ENCODE data around the gene AP4B1.

- no peak for TF ChIP-seq ZNF157 (tag by site-specific recombination; IDR thresholded peaks at IDR 0.05)
- no peak for TF ChIP-seq ATF2 (tag by site-specific recombination; IDR thresholded peaks at IDR 0.05; ENCODE audit: low read depth)
- no peak for TF ChIP-seq ZNF830 (tag by site-specific recombination; IDR thresholded peaks at IDR 0.05; ENCODE audit: low read depth)
- TF ChIP-seq ZBTB11 (tag by site-specific recombination; conservative IDR thresholded peaks at IDR 0.05; ENCODE audit: low read depth): no peak
- no peak for TF ChIP-seq CTCF (tag by site-specific recombination; IDR thresholded peaks at IDR 0.05)
- no peak for TF ChIP-seq ZNF404 (tag by site-specific recombination; IDR thresholded peaks at IDR 0.05)
These were observed 17.0 kb downstream of the AP4B1 start, which contains the start of gene BCL2L15 for GRCh38 chr1:113887402-113888175.
